Astrocyte (in vitro differentiated cells and primary cell): ENCODE measurements around the gene NLRP12. TPM values are rescaled to one million over a fixed set of nuclear protein-coding genes. Genes with fewer than 3 reads are reported as not detected.
"Not testable (repeated sequence)": the region's sequence is repeated elsewhere in the genome, so short reads cannot be mapped to it uniquely, and the experiment has no call there.

ENCODE experiments used
- DNase-seq: peaks from one replicate; pipeline ENCODE4 v3.0.0-alpha.2; 2010; ENCODE audit warnings: low read depth
- FAIRE-seq: peaks from 2 replicates; lab custom pipeline; 2011; peaks lifted over from hg19 to GRCh38; lab: Jason Lieb, UNC
- H2AFZ ChIP-seq: 2 replicates; pipeline ENCODE4 v1.6.0; 2012; ENCODE audit warnings: low read depth, low read length, inconsistent platforms
- H3K27ac ChIP-seq: 2 replicates; pipeline ENCODE4 v1.5.1; 2011; ENCODE audit warnings: low read depth, low read length, inconsistent platforms
- H3K27me3 ChIP-seq: 2 replicates; pipeline ENCODE4 v1.6.0; 2011; ENCODE audit warnings: low read length, inconsistent platforms; ENCODE audit not compliant: insufficient read depth
- H3K36me3 ChIP-seq: 2 replicates; pipeline ENCODE4 v1.5.1; 2011; ENCODE audit warnings: low read length, inconsistent platforms; ENCODE audit not compliant: insufficient read depth
- H3K4me1 ChIP-seq: 2 replicates; pipeline ENCODE4 v1.5.1; 2011; ENCODE audit warnings: low read length, inconsistent platforms; ENCODE audit not compliant: insufficient read depth
- H3K4me2 ChIP-seq: 2 replicates; pipeline ENCODE4 v1.6.0; 2012; ENCODE audit warnings: low read length, inconsistent platforms
- H3K4me3 ChIP-seq: 2 replicates; pipeline ENCODE4 v1.5.1; 2011; ENCODE audit warnings: low read depth, mild to moderate bottlenecking, low read length, inconsistent platforms; ENCODE audit not compliant: insufficient read depth
- H3K79me2 ChIP-seq: 2 replicates; pipeline ENCODE4 v1.6.0; 2012; ENCODE audit warnings: mild to moderate bottlenecking, low read length, inconsistent platforms; ENCODE audit not compliant: insufficient read depth
- H3K9ac ChIP-seq: 2 replicates; pipeline ENCODE4 v1.6.0; 2012; ENCODE audit warnings: mild to moderate bottlenecking, low read length, inconsistent platforms
- H3K9me3 ChIP-seq: 2 replicates; pipeline ENCODE4 v1.5.1; 2012; ENCODE audit warnings: low read depth, mild to moderate bottlenecking, low read length, inconsistent platforms; ENCODE audit not compliant: insufficient read depth
- H4K20me1 ChIP-seq: 2 replicates; pipeline ENCODE4 v1.6.0; 2012; ENCODE audit warnings: low read length, inconsistent platforms; ENCODE audit not compliant: insufficient read depth
- H3K27ac Mint-ChIP-seq: one replicate; pipeline ENCODE4 v1.8.0; 2021; ENCODE audit warnings: mild to moderate bottlenecking, mixed read lengths; ENCODE audit not compliant: unreplicated experiment
- H3K27me3 Mint-ChIP-seq: one replicate; pipeline ENCODE4 v1.8.0; 2021; ENCODE audit warnings: low read depth, mixed read lengths; ENCODE audit not compliant: unreplicated experiment
- H3K36me3 Mint-ChIP-seq: one replicate; pipeline ENCODE4 v1.8.0; 2021; ENCODE audit warnings: low read depth, mixed read lengths; ENCODE audit not compliant: unreplicated experiment
- H3K4me1 Mint-ChIP-seq: one replicate; pipeline ENCODE4 v1.8.0; 2021; ENCODE audit warnings: low read depth, mixed read lengths; ENCODE audit not compliant: unreplicated experiment
- H3K4me3 Mint-ChIP-seq: one replicate; pipeline ENCODE4 v1.8.0; 2021; ENCODE audit warnings: mild to moderate bottlenecking, moderate library complexity, mixed read lengths; ENCODE audit not compliant: unreplicated experiment
- H3K9me3 Mint-ChIP-seq: one replicate; pipeline ENCODE4 v1.8.0; 2021; ENCODE audit warnings: mild to moderate bottlenecking, mixed read lengths; ENCODE audit not compliant: unreplicated experiment
- CTCF ChIP-seq: IDR thresholded peaks from 2 replicates; pipeline ENCODE4 v1.5.1; 2011; ENCODE audit warnings: low read depth, mild to moderate bottlenecking, inconsistent platforms, low read length, moderate library complexity; ENCODE audit not compliant: insufficient read depth
- EZH2 ChIP-seq: IDR thresholded peaks from 2 replicates; pipeline ENCODE4 v1.6.1; 2012; ENCODE audit warnings: mild to moderate bottlenecking, low read length, inconsistent platforms; ENCODE audit not compliant: insufficient read depth
- total RNA-seq: library from RNA; stranded (reverse); gene quantifications from 2 replicates; pipeline ENCODE4 v1.2.1, GENCODE V29; 2021

Gene NLRP12
- total RNA-seq, 1 donor from 2014 or later: not detected

- Histone ChIP-seq H3K4me1 (no peaks in the 10 kb centered on the region), H2AFZ (no peak overlapping the region), H3K27ac (no peak overlapping the region), H3K36me3 (no peaks in the 10 kb centered on the region), H3K79me2 (no peaks in the 10 kb centered on the region), H3K9ac (no peak overlapping the region), H3K4me3 (no peak overlapping the region), H3K4me2 (no peak overlapping the region), H3K27me3 (no peaks in the 10 kb centered on the region), H3K9me3 (no peaks in the 10 kb centered on the region), H4K20me1 (no peaks in the 10 kb centered on the region)
- DNase-seq (no peak), FAIRE-seq (no peak)
- H3K27ac Mint-ChIP-seq: no peak overlapping the region
- no peaks in the 10 kb centered on the region for H3K4me1 Mint-ChIP-seq
- no peaks in the 10 kb centered on the region for H3K27me3 Mint-ChIP-seq
- TF ChIP-seq EZH2: no peak
- no peak for TF ChIP-seq CTCF
- H3K9me3 Mint-ChIP-seq: peaks cover 2% of the 10 kb centered on the region
- H3K4me3 Mint-ChIP-seq: no peak overlapping the region
- H3K36me3 Mint-ChIP-seq: no peaks in the 10 kb centered on the region
Measured at GRCh38 chr19:53780506-53780905, 43.6 kb downstream of the NLRP12 start.

- no peaks in the 10 kb centered on the region for H3K36me3 ChIP-seq
- H3K9me3 Mint-ChIP-seq: no peaks in the 10 kb centered on the region
- no peak overlapping the region for H3K27ac ChIP-seq
- no peaks in the 10 kb centered on the region for H3K36me3 Mint-ChIP-seq
- no peak overlapping the region for H2AFZ ChIP-seq
- no peak overlapping the region for H3K9ac ChIP-seq
- DNase-seq (no peak), FAIRE-seq (no peak)
- H3K9me3 ChIP-seq: no peaks in the 10 kb centered on the region
- H3K79me2 ChIP-seq: no peaks in the 10 kb centered on the region
- H3K4me3 Mint-ChIP-seq: no peak overlapping the region
- H3K27me3 Mint-ChIP-seq: peaks cover 2% of the 10 kb centered on the region
- H3K4me3 ChIP-seq: no peak overlapping the region
- no peaks in the 10 kb centered on the region for H3K27me3 ChIP-seq
- H3K4me1 ChIP-seq: no peaks in the 10 kb centered on the region
- H3K27ac Mint-ChIP-seq: no peak overlapping the region
- no peaks in the 10 kb centered on the region for H3K4me1 Mint-ChIP-seq
- H3K4me2 ChIP-seq: no peak overlapping the region
- no peaks in the 10 kb centered on the region for H4K20me1 ChIP-seq
- TF ChIP-seq EZH2: no peak
- TF ChIP-seq CTCF: no peak
Measured at GRCh38 chr19:53775524-53775923, 48.6 kb downstream of the NLRP12 start.

- H2AFZ ChIP-seq, H3K9me3 ChIP-seq, H3K9ac ChIP-seq, H3K4me1 ChIP-seq, H3K79me2 ChIP-seq, H3K4me2 ChIP-seq, H3K27ac Mint-ChIP-seq, H3K27me3 Mint-ChIP-seq, H3K4me3 Mint-ChIP-seq, DNase-seq, H3K36me3 Mint-ChIP-seq, FAIRE-seq, H3K9me3 Mint-ChIP-seq, H3K4me3 ChIP-seq, H3K27ac ChIP-seq, H3K4me1 Mint-ChIP-seq, H4K20me1 ChIP-seq, H3K36me3 ChIP-seq, H3K27me3 ChIP-seq: not testable (repeated sequence)
Measured at GRCh38 chr19:53774491-53774890, 49.6 kb downstream of the NLRP12 start.
